Smooth muscle cell of bladder (primary cell): ENCODE data around the gene ATP2B3. TPM values are rescaled to one million over a fixed set of nuclear protein-coding genes. Genes with fewer than 3 reads are reported as not detected.

Experiments used
- total RNA-seq: library from RNA; depleted of rRNA; stranded (reverse); fragments of >200 nt; gene quantifications from 2 replicates; pipeline ENCODE4 v1.2.3, GENCODE V29; 2014

Gene ATP2B3
- total RNA-seq = under 0.01 TPM in 1 of 2 replicates, not detected in the other

GRCh38 chrX:153517423-153517822 is at the start of gene ATP2B3:
TSS of gene ATP2B3 (plus strand) at chrX:153517642. CDS start at chrX:153536248, 18,606 bp downstream.

DNA sequence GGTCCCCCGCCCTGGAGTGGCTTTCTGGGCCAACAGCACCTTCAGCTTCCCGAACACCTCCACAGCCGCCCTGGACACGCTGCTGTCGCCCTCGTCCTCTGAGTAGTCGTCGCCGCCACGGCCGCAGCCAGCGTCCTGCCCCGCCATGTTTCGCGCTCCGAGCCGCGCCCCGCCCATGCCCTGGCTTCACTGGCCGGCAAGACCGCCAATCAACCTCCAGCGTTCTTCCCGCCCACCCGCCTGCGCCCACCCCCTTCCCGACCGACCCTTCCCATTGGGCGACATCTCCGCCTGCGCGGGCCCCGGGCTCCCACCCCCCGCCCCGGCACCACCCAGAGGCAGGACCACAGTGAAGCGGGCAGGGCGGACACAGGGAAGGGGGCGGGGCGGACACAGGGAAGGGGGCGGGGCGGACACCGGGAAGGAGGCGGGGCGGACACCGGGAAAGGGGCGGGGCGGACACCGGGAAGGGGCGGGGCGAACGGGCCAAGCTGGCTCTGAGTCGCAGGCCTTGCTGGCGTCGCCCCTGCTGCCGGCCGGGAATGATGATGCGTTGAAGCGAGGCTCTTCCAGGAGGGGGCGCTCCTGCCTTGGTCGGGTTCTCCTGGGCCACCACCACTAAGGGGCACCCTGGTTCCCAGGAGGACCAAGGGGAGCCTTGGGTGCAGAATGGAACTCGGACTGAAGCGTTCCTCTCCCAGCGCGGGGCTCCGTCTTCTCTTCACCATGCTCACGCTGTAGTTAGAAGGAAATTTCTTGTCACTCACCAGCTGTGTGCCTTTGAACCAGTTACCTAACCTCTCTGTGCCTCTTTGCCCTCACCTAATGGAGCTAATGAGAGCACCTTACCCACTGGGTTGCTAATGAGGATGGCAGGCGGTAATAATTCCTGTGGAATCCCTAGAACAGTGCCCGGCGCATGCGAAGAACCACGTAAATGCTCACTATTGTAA is 46.8 kb upstream of the ATP2B3 start, which contains the start of gene HAUS7:
TSS of gene HAUS7 (minus strand) at position 166 of the 953 bp plus-strand sequence. CDS start at position 147, 19 bp downstream.

GRCh38 chrX:153494541-153495361 is 22.7 kb upstream of the ATP2B3 start, which contains the start of gene BGN:
TSS of gene BGN (plus strand) at chrX:153494980. CDS start at chrX:153504632, 9,652 bp downstream.

DNA sequence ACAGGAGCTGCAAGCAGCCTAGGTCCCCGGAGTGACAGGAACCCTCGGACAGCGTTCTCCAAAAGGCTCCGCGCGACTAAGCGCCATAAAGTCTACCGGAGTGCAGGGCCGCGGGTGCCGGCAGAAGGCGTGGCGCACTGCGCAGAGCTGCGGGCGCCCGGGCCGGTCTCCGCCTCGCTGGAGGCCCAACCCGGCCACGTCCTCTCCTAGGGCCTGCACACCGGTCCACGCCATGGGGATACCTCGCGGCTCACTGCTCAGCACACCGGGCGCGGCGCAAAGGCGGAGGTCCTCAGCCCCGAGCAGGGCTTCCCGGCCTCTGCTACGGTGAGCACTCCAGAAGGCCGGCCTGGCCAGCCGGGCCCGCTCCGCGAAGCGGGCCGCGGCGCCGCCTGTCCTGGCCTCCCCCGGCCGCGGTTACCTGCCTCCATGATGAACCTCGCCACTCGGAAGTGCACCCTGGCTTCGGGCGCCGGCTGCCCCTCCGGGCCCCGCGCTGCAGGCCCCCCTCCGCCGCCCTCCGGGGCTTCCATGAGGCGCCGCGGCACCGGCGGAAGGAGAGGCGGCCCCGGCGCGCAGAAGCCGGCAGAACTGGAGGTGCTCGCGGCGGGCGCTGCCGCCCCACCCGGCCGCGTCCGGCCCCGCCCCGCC is 81.2 kb downstream of the ATP2B3 start, which contains the start of gene CCNQ:
TSS of gene CCNQ (minus strand) at position 599 of the 651 bp plus-strand sequence. CDS start at position 533, 66 bp downstream.

Other genes starting within 250 kb of the ATP2B3 start
- not detected in 2 replicates for gene PNMA6F, start 195.9 kb upstream of the ATP2B3 start, total RNA-seq
- 5.8 and 7.1 TPM in 2 replicates for gene ZNF275, start 183.5 kb upstream of the ATP2B3 start, total RNA-seq
- gene PNMA6E, start 116.3 kb upstream of the ATP2B3 start, total RNA-seq = not detected in 2 replicates
- 0.14 and 0.28 TPM in 2 replicates for gene ZFP92, start 106.2 kb upstream of the ATP2B3 start, total RNA-seq
- gene TREX2, start 71.6 kb upstream of the ATP2B3 start, total RNA-seq = 1.4 and 1.8 TPM in 2 replicates
- 7.5 and 8.8 TPM in 2 replicates for gene HAUS7, start 47.1 kb upstream of the ATP2B3 start, total RNA-seq
- 2.0 and 9.0 TPM in 2 replicates for gene BGN, start 22.7 kb upstream of the ATP2B3 start, total RNA-seq
- gene CCNQ, start 81.5 kb downstream of the ATP2B3 start, total RNA-seq = 33.7 and 40.0 TPM in 2 replicates
- gene DUSP9, start 129.6 kb downstream of the ATP2B3 start, total RNA-seq = not detected in 2 replicates
- gene PNCK, start 156.2 kb downstream of the ATP2B3 start, total RNA-seq = 0.14 and 0.74 TPM in 2 replicates
- gene SLC6A8, start 170.3 kb downstream of the ATP2B3 start, total RNA-seq = 9.8 and 20.7 TPM in 2 replicates
- 133 and 217 TPM in 2 replicates for gene BCAP31, start 206.7 kb downstream of the ATP2B3 start, total RNA-seq
- gene ABCD1, start 207.2 kb downstream of the ATP2B3 start, total RNA-seq = 7.3 and 11.2 TPM in 2 replicates
- 1.3 and 3.9 TPM in 2 replicates for gene PLXNB3, start 246.6 kb downstream of the ATP2B3 start, total RNA-seq